AG10803 (cell line): ENCODE results near the gene ACVR1B.
A peak's percentile ranks its signal among the peaks of the same experiment; 100 is the strongest.

Experiments
- DNase-seq: peaks from one replicate; pipeline ENCODE4 v3.0.0; 2010; ENCODE audit warnings: low read depth
- H3K4me3 ChIP-seq: 2 replicates; pipeline ENCODE4 v1.5.1; 2011; ENCODE audit warnings: mild to moderate bottlenecking, low read length, control low read depth
- CTCF ChIP-seq: conservative IDR thresholded peaks from 2 replicates; pipeline ENCODE4 v1.5.1; 2011; ENCODE audit warnings: mild to moderate bottlenecking, low read length, control low read depth, inconsistent platforms

The ACVR1B gene

GRCh38 chr12:52005903-52006703 is 54.6 kb downstream of the ACVR1B start:
- TF ChIP-seq CTCF: no peak
- peak overlapping the region; percentile 39 for H3K4me3 ChIP-seq
- DNase-seq: no peak

- peak within 1 kb of the TSS; percentile 63 for H3K4me3 ChIP-seq
- peak; percentile 40 for DNase-seq
- TF ChIP-seq CTCF: no peak
Measured at GRCh38 chr12:52006726-52007157, 55.2 kb downstream of the ACVR1B start, which contains the start of gene TAMALIN. TSS of gene TAMALIN (plus strand) at chr12:52006946. CDS start at chr12:52007020, 74 bp downstream.

GRCh38 chr12:52007158-52007921 is 55.8 kb downstream of the ACVR1B start:
- peak; percentile 11 for DNase-seq
- no peak for TF ChIP-seq CTCF
- peak overlapping the region; percentile 63 for H3K4me3 ChIP-seq

- TF ChIP-seq CTCF: no peak
- peak overlapping the region; percentile 63 for H3K4me3 ChIP-seq
- DNase-seq: no peak
Measured at GRCh38 chr12:52007982-52008510, 56.5 kb downstream of the ACVR1B start.

- no peak overlapping the region for H3K4me3 ChIP-seq
- TF ChIP-seq CTCF: no peak
- DNase-seq: no peak
Measured at GRCh38 chr12:52009081-52009751, 57.7 kb downstream of the ACVR1B start.

GRCh38 chr12:52010152-52010622 is 58.7 kb downstream of the ACVR1B start:
- no peak for TF ChIP-seq CTCF
- H3K4me3 ChIP-seq: no peak overlapping the region
- peak; percentile 80 for DNase-seq
